Spinal cord (tissue), 10 donors: ENCODE data around the gene NTM. TPM values are rescaled to one million over a fixed set of nuclear protein-coding genes. Genes with fewer than 3 reads are reported as not detected.
A peak's percentile ranks its signal among the peaks of the same experiment; 100 is the strongest.

Experiments
- DNase-seq, 6 donors: peaks; one replicate each; pipeline versions ENCODE4 v3.0.0 to v3.0.0-alpha.2; 2013 to 2015; ENCODE audit warnings: low spot score in 6 of 6, low read depth in 4 of 6
- H3K27ac ChIP-seq: one replicate; pipeline ENCODE4 v1.5.1; 2013; ENCODE audit warnings: low read depth, low read length, control low read depth
- H3K27me3 ChIP-seq: one replicate; pipeline ENCODE4 v1.6.1; 2013; ENCODE audit warnings: low read length; ENCODE audit not compliant: control insufficient read depth, insufficient read depth
- H3K36me3 ChIP-seq: one replicate; pipeline ENCODE4 v1.6.1; 2013; ENCODE audit warnings: low read length; ENCODE audit not compliant: control insufficient read depth, insufficient read depth
- H3K4me1 ChIP-seq: one replicate; pipeline ENCODE4 v1.6.1; 2013; ENCODE audit warnings: low read length; ENCODE audit not compliant: control insufficient read depth, insufficient read depth
- H3K4me3 ChIP-seq: one replicate; pipeline ENCODE4 v1.5.1; 2013; ENCODE audit warnings: low read depth, low read length, control low read depth
- H3K9me3 ChIP-seq: one replicate; pipeline ENCODE4 v1.6.1; 2013; ENCODE audit warnings: low read length; ENCODE audit not compliant: control insufficient read depth, insufficient read depth
- WGBS: methylation state at CpG from one replicate; pipeline ENCODE4 v1.1.5; 2013; ENCODE audit warnings: missing lambda C conversion rate; ENCODE audit not compliant: insufficient coverage; 5-methylcytosine and 5-hydroxymethylcytosine counted together
- polyA plus RNA-seq, 2 donors: library from polyadenylated mRNA; unstranded; fragments of 120-200 nt; gene quantifications; one replicate each; pipeline ENCODE4 v1.2.1, GENCODE V29; 2013; ENCODE audit not compliant: insufficient read length in 2 of 2
- total RNA-seq, 2 donors: library from RNA; depleted of rRNA in 1 of 2; stranded (reverse); fragments of 120-200 nt in 1 of 2; fragments of >200 nt in 1 of 2; gene quantifications; one replicate each; pipeline versions ENCODE4 v1.2.3 to v1.2.4, GENCODE V29; 2013 to 2014
- donor health status: healthy.

NTM gene
- total and polyA plus RNA-seq, 4 donors, result 69.3 to 181 (median 155) TPM

DNA sequence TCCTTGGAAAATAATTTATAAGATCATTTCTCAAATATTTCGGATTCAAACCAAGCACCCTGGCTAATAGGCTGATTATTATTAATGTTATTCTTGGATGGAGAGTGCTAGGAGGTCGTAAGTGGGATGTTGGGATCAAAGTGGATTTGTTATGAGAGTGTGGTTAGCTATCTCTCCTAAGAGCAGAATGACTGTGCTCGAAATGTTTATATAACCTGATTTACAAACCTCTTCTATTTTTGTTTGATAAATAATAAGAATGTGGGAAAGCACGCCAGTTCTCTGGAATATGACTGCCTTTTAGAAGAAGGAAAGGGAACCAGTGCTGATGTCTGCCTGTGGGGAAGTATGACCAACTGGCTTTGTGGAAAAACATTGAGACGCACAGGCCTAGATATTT is 527.5 kb downstream of the NTM start:
- WGBS, result 60% methylated on average over 1 of the region's 5 CpGs
- no peaks in the 10 kb centered on the region for H3K36me3 ChIP-seq
- peaks cover 11% of the 10 kb centered on the region for H3K4me1 ChIP-seq
- no peaks in the 10 kb centered on the region for H3K27me3 ChIP-seq
- no peak overlapping the region for H3K4me3 ChIP-seq
- no peak overlapping the region for H3K27ac ChIP-seq
- H3K9me3 ChIP-seq, result no peaks in the 10 kb centered on the region
- DNase-seq, result no peak

DNA sequence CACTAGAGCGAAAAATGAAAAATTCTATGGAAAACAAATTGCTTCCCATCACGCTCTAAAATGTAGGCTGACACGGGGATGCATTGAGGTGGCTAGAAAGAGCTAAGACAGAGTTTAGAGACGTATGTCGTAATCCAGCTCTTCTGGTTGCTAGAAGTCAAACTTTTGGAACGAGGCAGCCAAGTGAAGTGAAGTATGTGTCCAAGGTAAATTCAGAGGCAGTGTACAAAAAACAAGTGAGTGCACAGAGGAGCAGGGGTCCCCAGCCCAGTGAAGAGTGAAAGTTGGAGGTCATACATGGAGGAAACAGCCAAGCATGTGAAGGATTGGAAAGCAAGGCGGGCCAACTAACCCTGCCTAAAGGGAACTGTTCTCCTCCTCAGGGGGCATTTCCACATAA is 528.5 kb downstream of the NTM start:
- Histone ChIP-seq H3K27ac (no peak overlapping the region), H3K4me1 (peaks cover 10% of the 10 kb centered on the region), H3K4me3 (no peak overlapping the region), H3K27me3 (no peaks in the 10 kb centered on the region), H3K9me3 (no peaks in the 10 kb centered on the region), H3K36me3 (no peaks in the 10 kb centered on the region)
- WGBS, result 78% methylated on average over 6 of the region's 7 CpGs
- no peak for DNase-seq

DNA sequence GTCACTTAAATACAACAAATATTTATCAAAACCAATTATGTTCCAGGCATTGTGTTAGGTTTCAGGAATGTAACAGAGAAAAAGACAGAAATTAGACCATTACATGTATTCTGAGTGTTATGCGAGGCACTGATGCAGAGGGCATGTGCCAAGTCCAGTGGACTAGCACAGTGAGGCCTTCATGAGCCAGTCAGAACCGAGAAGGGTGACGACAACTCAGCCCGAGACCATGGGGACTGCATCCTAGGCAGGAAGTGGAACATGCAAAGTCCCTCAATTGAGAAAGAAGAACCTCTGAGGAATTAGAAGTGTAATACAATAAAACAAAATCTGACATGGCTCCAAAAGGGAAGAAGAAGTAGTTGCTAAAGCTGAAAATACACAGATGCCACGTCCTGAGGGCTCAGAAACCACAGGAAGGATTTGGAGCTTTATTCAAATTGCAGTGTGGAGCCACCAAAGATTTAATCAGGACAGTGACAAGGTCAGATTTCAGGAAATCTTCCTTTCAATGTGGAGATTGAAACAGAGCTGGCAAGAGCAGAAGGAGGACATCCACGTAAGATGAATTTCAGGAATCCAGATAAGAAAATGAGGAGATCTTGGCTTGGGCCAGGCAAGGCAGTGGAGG is 529.6 kb downstream of the NTM start:
- Histone ChIP-seq H3K4me1 (peaks cover 7% of the 10 kb centered on the region), H3K27me3 (no peaks in the 10 kb centered on the region), H3K4me3 (no peak overlapping the region), H3K36me3 (no peaks in the 10 kb centered on the region), H3K9me3 (no peaks in the 10 kb centered on the region), H3K27ac (no peak overlapping the region)
- 84% methylated on average over 5 of the region's 6 CpGs for WGBS
- DNase-seq, result no peak

DNA sequence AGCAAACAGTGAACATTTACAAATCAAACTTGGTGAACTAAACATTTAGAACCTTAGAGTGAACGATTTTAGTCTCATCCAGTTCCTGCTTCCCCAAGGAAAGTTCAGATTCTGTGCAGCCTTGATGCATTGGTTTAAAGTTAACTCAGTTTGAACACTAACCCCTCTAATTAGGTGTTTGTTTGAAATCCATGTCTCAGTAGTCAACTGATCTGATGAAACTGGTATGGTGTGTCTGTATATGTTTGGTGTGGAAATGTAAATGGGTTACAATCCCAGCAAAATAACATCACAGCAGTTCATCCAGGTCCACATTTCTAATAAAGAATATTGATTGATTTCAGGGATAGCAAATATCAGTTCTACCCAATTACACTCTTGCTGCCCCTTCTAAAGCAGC is 532.0 kb downstream of the NTM start:
- DNase-seq, result no peak
- 71% methylated on average over 1 of the region's 1 CpG for WGBS
- no peaks in the 10 kb centered on the region for H3K36me3 ChIP-seq
- H3K4me3 ChIP-seq, result no peak overlapping the region
- H3K27ac ChIP-seq, result no peak overlapping the region
- H3K4me1 ChIP-seq, result peaks cover 14% of the 10 kb centered on the region
- H3K27me3 ChIP-seq, result no peaks in the 10 kb centered on the region
- H3K9me3 ChIP-seq, result no peaks in the 10 kb centered on the region

DNA sequence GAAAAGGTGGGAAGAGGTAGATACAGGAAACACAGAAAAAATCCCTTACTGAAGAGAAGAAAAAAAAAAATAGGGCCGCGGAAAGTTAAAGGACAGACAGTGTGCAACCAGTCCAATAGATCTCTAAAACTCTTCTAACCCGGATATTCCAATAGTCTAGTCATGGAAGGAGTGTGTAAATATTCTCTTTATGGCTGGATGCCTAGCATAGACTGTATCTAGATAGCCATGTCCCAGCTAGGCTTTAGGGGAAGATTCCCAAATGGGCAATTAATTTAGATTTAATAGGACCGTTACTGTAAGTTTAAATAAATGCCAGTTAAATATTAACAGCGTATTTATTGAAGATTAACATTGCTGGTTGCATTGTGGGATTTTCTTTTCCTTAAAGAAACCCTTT is 532.7 kb downstream of the NTM start:
- WGBS, result no CpG with 5 or more reads among the region's 5 CpGs
- H3K4me3 ChIP-seq, result no peak overlapping the region

DNA sequence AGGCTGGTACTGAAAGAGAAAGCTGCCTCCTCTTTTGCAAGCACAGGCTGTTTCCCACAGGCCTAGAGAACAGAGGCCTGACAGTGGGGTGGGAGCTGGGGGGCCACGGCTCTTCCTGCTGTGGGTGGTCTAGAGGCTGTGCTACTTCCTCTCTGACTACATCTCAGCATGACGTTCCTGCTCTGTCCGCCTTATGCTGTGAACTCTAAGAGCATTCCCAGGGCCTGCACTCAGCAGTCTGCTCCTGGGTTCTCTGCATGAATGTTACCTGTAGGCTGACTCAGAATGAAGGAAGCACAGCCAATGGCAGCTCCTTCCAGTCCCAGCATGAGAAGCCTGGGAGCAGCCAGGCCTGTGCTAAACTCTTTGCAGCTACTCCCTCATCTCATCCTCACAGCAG is 534.3 kb downstream of the NTM start:
- no peak for DNase-seq
- H3K4me3 ChIP-seq, result no peak overlapping the region
- H3K36me3 ChIP-seq, result no peaks in the 10 kb centered on the region
- H3K27me3 ChIP-seq, result no peaks in the 10 kb centered on the region
- H3K9me3 ChIP-seq, result no peaks in the 10 kb centered on the region
- peaks cover 21% of the 10 kb centered on the region for H3K4me1 ChIP-seq
- no peak overlapping the region for H3K27ac ChIP-seq
- 34% methylated on average over 3 of the region's 3 CpGs for WGBS

More for the DNA sequence above, 532.7 kb downstream of the NTM start:
- Histone ChIP-seq H3K36me3 (no peaks in the 10 kb centered on the region), H3K27me3 (no peaks in the 10 kb centered on the region), H3K9me3 (no peaks in the 10 kb centered on the region), H3K4me1 (peaks cover 15% of the 10 kb centered on the region), H3K27ac (no peak overlapping the region)
- no peak for DNase-seq

DNA sequence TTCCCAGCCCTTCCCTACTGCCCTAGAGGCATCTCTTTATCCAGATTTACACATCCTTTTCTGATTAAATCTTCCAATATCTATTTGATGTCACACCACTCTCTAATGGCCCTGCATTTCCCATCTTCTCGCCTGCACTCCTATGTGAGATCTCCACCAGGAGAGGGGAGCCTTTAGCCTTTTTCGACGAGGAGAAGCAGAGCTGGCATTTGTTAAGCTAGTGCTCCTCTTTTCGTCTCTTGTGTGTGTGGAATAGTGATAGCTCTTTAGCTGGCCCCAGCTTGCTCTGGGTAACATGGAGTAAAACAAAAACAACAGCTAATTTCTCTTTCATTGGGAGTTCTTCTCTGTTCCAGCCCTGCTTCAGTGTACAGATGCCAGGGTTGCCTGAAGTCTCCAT is 536.5 kb downstream of the NTM start:
- Histone ChIP-seq H3K4me1 (peaks cover 36% of the 10 kb centered on the region), H3K27ac (no peak overlapping the region), H3K9me3 (no peaks in the 10 kb centered on the region), H3K4me3 (no peak overlapping the region), H3K36me3 (no peaks in the 10 kb centered on the region), H3K27me3 (no peaks in the 10 kb centered on the region)
- 67% methylated on average over 1 of the region's 4 CpGs for WGBS
- peak in 3 of 6 donors; percentile 59 to 93 (median 80) for DNase-seq

DNA sequence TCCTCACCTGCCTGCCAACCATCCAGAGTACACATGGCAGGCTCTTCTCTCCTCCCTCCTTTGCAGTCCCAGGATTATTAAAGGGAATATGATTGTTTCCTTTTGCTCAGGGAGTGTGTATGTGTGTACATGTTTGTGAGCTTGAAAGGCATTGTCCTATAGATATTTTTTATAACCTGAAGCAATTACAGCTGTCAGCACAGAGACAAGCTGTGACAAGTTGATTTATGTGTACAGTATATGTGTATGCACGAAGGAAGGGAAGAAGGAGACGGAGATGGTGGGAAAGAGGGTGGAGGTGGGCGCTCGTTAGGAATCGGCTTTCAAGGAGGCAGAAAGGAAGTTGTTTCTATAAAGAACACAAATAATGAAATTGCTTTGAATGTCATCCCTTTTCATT is 537.0 kb downstream of the NTM start:
- WGBS, result no CpG with 5 or more reads among the region's 5 CpGs
- no peak for DNase-seq
- no peaks in the 10 kb centered on the region for H3K9me3 ChIP-seq
- H3K27me3 ChIP-seq, result no peaks in the 10 kb centered on the region
- H3K36me3 ChIP-seq, result no peaks in the 10 kb centered on the region
- H3K27ac ChIP-seq, result no peak overlapping the region
- H3K4me3 ChIP-seq, result no peak overlapping the region
- peaks cover 38% of the 10 kb centered on the region for H3K4me1 ChIP-seq

DNA sequence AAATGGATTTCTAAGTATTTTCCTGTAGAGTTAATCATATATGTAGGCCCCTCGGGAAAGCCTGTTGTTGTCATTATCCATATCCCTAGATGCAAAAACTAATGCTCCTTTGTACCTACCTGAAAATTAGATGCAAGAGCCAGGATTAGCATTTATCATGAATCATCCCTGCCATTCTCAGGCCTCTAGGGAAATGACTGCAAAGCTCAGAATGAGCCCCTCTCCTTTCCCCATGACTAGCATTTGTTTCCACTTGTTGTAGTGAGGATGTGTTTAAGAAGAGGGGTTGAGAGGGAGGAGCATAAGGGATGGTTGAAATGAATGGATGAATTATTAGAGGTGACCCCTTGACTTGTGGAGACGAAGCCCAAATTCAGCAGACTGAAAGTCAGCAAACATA is 537.9 kb downstream of the NTM start:
- H3K27me3 ChIP-seq, result no peaks in the 10 kb centered on the region
- H3K36me3 ChIP-seq, result no peaks in the 10 kb centered on the region
- H3K9me3 ChIP-seq, result no peaks in the 10 kb centered on the region
- H3K27ac ChIP-seq, result no peak overlapping the region
- DNase-seq, result no peak
- H3K4me1 ChIP-seq, result peaks cover 38% of the 10 kb centered on the region
- no CpG with 5 or more reads among the region's 2 CpGs for WGBS
- no peak overlapping the region for H3K4me3 ChIP-seq

DNA sequence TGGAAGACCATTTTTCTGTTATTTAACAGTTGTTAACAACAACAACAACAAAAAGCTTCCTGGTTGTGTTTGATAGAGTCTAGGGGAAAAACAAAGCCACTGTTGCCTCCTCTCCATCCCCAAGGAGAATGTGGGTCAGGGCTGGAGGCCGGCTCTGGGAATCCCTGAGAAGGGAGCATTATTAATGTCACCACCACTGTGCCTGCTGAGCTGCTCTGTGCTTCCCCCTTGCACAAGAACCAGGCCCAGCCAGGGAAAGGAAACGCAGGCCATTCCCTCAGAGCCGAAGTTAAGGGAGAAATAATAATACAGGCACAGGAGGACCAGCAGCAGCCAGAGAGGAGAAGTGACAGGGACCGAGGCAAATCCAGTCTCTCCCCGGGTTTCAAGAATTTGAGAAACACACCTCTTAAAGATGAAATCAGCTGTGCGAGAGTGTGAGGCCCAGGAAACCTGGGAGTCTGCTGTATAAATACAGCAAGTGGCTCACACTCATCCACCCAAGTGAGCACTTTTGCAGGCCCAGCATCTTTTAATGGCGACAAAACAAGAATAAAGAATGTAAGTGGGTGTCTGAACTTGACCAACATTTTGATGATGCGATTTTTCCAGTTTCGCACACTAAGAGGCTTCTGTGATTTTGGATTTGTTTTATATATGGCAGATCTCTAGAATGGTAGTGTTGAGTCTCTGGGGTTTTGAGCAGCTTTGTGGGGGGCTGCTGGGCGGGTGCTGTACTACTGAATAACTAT is 539.2 kb downstream of the NTM start:
- Histone ChIP-seq H3K27me3 (no peaks in the 10 kb centered on the region), H3K27ac (peak overlapping the region; percentile 19), H3K4me1 (peaks cover 36% of the 10 kb centered on the region), H3K9me3 (no peaks in the 10 kb centered on the region), H3K36me3 (no peaks in the 10 kb centered on the region), H3K4me3 (no peak overlapping the region)
- 63% methylated on average over 8 of the region's 10 CpGs for WGBS
- DNase-seq, result peak in 1 of 6 donors; percentile 26
